ENCODE results near the gene OR10G8. TPM values are rescaled to one million over a fixed set of nuclear protein-coding genes. Genes with fewer than 3 reads are reported as not detected.
"Not testable (repeated sequence)": the region's sequence is repeated elsewhere in the genome, so short reads cannot be mapped to it uniquely, and the experiment has no call there.

Gene OR10G8, protein sequence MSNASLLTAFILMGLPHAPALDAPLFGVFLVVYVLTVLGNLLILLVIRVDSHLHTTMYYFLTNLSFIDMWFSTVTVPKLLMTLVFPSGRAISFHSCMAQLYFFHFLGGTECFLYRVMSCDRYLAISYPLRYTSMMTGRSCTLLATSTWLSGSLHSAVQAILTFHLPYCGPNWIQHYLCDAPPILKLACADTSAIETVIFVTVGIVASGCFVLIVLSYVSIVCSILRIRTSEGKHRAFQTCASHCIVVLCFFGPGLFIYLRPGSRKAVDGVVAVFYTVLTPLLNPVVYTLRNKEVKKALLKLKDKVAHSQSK
- total RNA-seq (not detected), polyA plus RNA-seq (not detected)
- long read RNA-seq, donor 1, result 0 reads
- long read RNA-seq, donor 2, result 0 reads
- long read RNA-seq, donor 3, result 0 reads
- long read RNA-seq, donor 4, result 0 reads

GRCh38 chr11:124026498-124026897 lies at the start of gene OR10G8:
TSS of gene OR10G8 (plus strand) at chr11:124026798. CDS start at chr11:124029623, 2,825 bp downstream.
- intact Hi-C loops (cut with DNase I), result no loop called here
- 84% methylated on average over 2 of the region's 2 CpGs for WGBS
- H3K27me3 ChIP-seq (ENCODE audit: control insufficient read depth, insufficient read depth), result no peaks in the 10 kb centered on the region
- no peaks in the 10 kb centered on the region for H3K9me3 ChIP-seq (ENCODE audit: control insufficient read depth, low read length)
- no peak within 1 kb of the TSS for H3K27ac ChIP-seq (ENCODE audit: low read length)
- no peak within 1 kb of the TSS for H3K4me3 ChIP-seq (ENCODE audit: low read length)
- DNase-seq (no peak), ATAC-seq (no peak)
- no peaks in the 10 kb centered on the region for H3K4me1 ChIP-seq (ENCODE audit: control insufficient read depth, insufficient read depth, low read length)

DNA sequence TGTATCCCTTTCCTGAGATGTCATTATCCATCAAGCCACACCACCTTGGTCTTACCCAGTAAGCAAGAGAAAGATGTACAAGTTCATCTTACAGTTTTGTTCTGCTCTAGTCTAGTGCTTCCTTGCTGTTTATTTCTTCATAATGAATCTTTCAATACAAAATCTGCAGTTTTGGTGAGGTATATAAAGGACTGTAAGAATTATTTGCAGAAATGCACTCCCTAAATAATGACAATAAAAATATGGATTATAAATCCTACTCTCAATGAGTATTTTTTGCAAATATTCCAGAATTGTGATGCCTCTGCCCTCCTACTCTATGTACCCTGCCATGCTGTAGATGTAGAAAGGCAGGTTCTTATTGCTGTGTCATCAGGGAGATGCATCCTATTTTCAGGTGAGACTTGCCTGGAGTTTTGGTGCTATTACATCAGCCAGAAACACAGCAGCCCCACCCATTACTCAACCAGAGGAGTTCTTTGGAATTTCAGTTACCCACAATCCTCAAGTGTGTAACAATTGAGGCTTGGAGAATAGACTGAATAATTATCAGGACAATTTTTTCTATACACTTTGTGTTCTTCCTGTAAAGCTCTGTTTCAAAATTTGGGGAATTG lies 48.8 kb upstream of the OR10G8 start, which contains the start of gene OR10S1:
OR10S1 (minus strand) TSS at position 51 of the 617 bp plus-strand sequence. CDS start 117 bp downstream, outside the sequence.
- no peaks in the 10 kb centered on the region for H3K9me3 ChIP-seq (ENCODE audit: control insufficient read depth, low read length)
- H3K4me3 ChIP-seq (ENCODE audit: low read length), result no peak within 1 kb of the TSS
- ATAC-seq (no peak), DNase-seq (no peak)
- no peaks in the 10 kb centered on the region for H3K27me3 ChIP-seq (ENCODE audit: control insufficient read depth, insufficient read depth)
- no peak within 1 kb of the TSS for H3K27ac ChIP-seq (ENCODE audit: low read length)
- intact Hi-C loops (cut with DNase I), result no loop called here
- H3K4me1 ChIP-seq (ENCODE audit: control insufficient read depth, insufficient read depth, low read length), result no peaks in the 10 kb centered on the region

DNA sequence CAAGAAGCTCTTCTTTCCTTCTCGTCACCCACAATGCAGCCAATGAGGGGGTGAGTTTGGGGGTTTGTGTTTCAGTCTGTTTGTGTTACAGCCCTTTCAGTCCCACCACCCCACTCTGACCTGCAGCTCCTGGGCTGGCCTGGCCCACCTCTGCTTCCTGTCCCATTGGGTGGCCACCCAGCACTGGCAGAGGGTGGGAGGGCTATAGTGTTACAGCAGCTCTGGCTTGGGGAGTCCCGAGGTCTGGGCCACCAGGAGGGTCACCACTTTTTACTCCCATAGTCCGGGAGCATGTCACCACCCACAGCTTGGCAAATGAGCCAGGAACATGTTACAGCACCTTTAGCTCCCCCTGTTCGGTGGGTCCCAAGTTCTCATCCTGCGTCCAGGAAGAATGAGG lies 47.3 kb upstream of the OR10G8 start:
- DNase-seq (no peak), ATAC-seq (no peak)
- H3K27me3 ChIP-seq (ENCODE audit: control insufficient read depth, insufficient read depth), result no peaks in the 10 kb centered on the region
- no peaks in the 10 kb centered on the region for H3K4me1 ChIP-seq (ENCODE audit: control insufficient read depth, insufficient read depth, low read length)
- H3K9me3 ChIP-seq (ENCODE audit: control insufficient read depth, low read length), result no peaks in the 10 kb centered on the region
- WGBS, result 85% methylated on average over 5 of the region's 5 CpGs
- intact Hi-C loops (cut with DNase I), result no loop called here
- no peak overlapping the region for H3K4me3 ChIP-seq (ENCODE audit: low read length)
- H3K27ac ChIP-seq (ENCODE audit: low read length), result no peak overlapping the region

GRCh38 chr11:123995119-123995518 lies 31.5 kb upstream of the OR10G8 start, which contains the start of gene OR10G6:
TSS of gene OR10G6 (minus strand) at chr11:123995161. CDS start at chr11:123995161, 0 bp downstream.
- intact Hi-C loops (cut with DNase I), result no loop called here
- ATAC-seq (no peak), DNase-seq (no peak)
- Histone ChIP-seq H3K4me1 (ENCODE audit: control insufficient read depth, insufficient read depth, low read length) (no peaks in the 10 kb centered on the region), H3K27ac (ENCODE audit: low read length) (no peak within 1 kb of the TSS), H3K27me3 (ENCODE audit: control insufficient read depth, insufficient read depth) (no peaks in the 10 kb centered on the region), H3K9me3 (ENCODE audit: control insufficient read depth, low read length) (no peaks in the 10 kb centered on the region), H3K4me3 (ENCODE audit: low read length) (no peak within 1 kb of the TSS)
- WGBS, result 61% methylated on average over 1 of the region's 1 CpG

- intact Hi-C loops (cut with DNase I), result no loop called here
- Histone ChIP-seq H3K27ac (ENCODE audit: low read length) (no peak within 1 kb of the TSS), H3K27me3 (ENCODE audit: control insufficient read depth, insufficient read depth) (no peaks in the 10 kb centered on the region), H3K9me3 (ENCODE audit: control insufficient read depth, low read length) (no peaks in the 10 kb centered on the region), H3K4me1 (ENCODE audit: control insufficient read depth, insufficient read depth, low read length) (no peaks in the 10 kb centered on the region), H3K4me3 (ENCODE audit: low read length) (no peak within 1 kb of the TSS)
- 80% methylated on average over 2 of the region's 2 CpGs for WGBS
- ATAC-seq (no peak), DNase-seq (no peak)
These were observed 13.9 kb upstream of the OR10G8 start, which contains the start of gene OR10G4 for GRCh38 chr11:124012697-124013096. TSS of gene OR10G4 (plus strand) at chr11:124012997. CDS start at chr11:124015575, 2,578 bp downstream.

GRCh38 chr11:124015837-124016236 lies 10.8 kb upstream of the OR10G8 start:
- H3K27ac ChIP-seq (ENCODE audit: low read length); H3K4me1 ChIP-seq (ENCODE audit: control insufficient read depth, insufficient read depth, low read length); H3K4me3 ChIP-seq (ENCODE audit: low read length); H3K27me3 ChIP-seq (ENCODE audit: control insufficient read depth, insufficient read depth); intact Hi-C loops (cut with DNase I); H3K9me3 ChIP-seq (ENCODE audit: control insufficient read depth, low read length); DNase-seq: not testable (repeated sequence)
- peak in 1 of 2 donors; percentile 14 for ATAC-seq
- whole genome bisulfite sequencing, result 88% methylated on average over 7 of the region's 9 CpGs

DNA sequence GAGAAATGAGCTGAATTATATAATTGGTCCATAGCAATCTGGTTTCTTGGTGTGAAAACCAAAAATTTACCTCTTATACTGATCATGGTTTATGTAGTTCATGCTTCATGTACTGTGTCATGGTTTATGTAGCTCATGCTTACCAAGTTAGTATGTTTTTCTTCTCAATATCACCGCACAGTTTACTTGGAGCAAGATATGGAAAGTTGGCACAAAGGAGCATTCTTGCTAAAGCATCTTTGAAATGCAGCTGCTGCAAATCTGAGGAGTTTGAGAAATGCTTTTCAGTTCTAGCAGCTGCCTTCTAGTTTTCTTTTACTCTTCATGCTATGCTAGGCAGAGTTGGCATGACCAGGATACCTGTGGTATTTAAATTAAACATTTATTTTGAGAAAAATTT lies 10.1 kb downstream of the OR10G8 start:
- H3K4me3 ChIP-seq (ENCODE audit: low read length), result no peak overlapping the region
- 52% methylated on average over 1 of the region's 1 CpG for WGBS
- no peaks in the 10 kb centered on the region for H3K4me1 ChIP-seq (ENCODE audit: control insufficient read depth, insufficient read depth, low read length)
- no peaks in the 10 kb centered on the region for H3K9me3 ChIP-seq (ENCODE audit: control insufficient read depth, low read length)
- no peak overlapping the region for H3K27ac ChIP-seq (ENCODE audit: low read length)
- DNase-seq (no peak), ATAC-seq (no peak)
- intact Hi-C loops (cut with DNase I), result no loop called here
- H3K27me3 ChIP-seq (ENCODE audit: control insufficient read depth, insufficient read depth), result no peaks in the 10 kb centered on the region

DNA sequence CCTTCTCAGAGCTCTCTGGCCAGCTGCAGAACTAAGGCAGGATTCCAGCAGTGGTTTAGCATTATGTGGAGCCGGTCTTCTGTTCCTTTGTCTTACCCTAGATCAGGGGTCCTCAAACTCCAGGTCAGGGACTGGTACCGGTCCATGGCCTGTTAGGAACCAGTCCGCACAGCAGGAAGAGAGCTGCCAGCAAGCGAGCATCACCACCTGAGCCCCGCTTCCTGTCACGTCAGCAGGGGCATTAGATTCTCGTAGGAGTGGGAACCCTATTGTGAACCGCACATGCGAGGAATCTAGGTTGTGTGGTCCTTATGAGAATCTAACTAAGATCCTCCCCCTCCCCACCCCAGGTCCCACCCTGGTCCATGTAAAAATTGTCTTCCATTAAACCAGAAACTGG lies 13.0 kb downstream of the OR10G8 start:
- no peak overlapping the region for H3K27ac ChIP-seq (ENCODE audit: low read length)
- H3K9me3 ChIP-seq (ENCODE audit: control insufficient read depth, low read length), result no peaks in the 10 kb centered on the region
- H3K4me3 ChIP-seq (ENCODE audit: low read length), result no peak overlapping the region
- WGBS, result 83% methylated on average over 9 of the region's 9 CpGs
- ATAC-seq, result no peak
- intact Hi-C loops (cut with DNase I), result no loop called here
- no peaks in the 10 kb centered on the region for H3K27me3 ChIP-seq (ENCODE audit: control insufficient read depth, insufficient read depth)
- H3K4me1 ChIP-seq (ENCODE audit: control insufficient read depth, insufficient read depth, low read length), result no peaks in the 10 kb centered on the region
- no peak for DNase-seq

- no peak for DNase-seq
These were observed 14.7 kb downstream of the OR10G8 start, which contains the start of gene OR10G7 for GRCh38 chr11:124041254-124041653. TSS of gene OR10G7 (minus strand) at chr11:124041325. CDS start at chr11:124039001, 2,324 bp downstream.

GRCh38 chr11:124043420-124043819 lies 16.8 kb downstream of the OR10G8 start:
- intact Hi-C loops (cut with DNase I), result no loop called here
- no peak overlapping the region for H3K27ac ChIP-seq (ENCODE audit: low read length)
- WGBS, result 84% methylated on average over 4 of the region's 4 CpGs
- DNase-seq (no peak), ATAC-seq (no peak)
- no peaks in the 10 kb centered on the region for H3K27me3 ChIP-seq (ENCODE audit: control insufficient read depth, insufficient read depth)
- no peak overlapping the region for H3K4me3 ChIP-seq (ENCODE audit: low read length)
- no peaks in the 10 kb centered on the region for H3K9me3 ChIP-seq (ENCODE audit: control insufficient read depth, low read length)
- H3K4me1 ChIP-seq (ENCODE audit: control insufficient read depth, insufficient read depth, low read length), result no peaks in the 10 kb centered on the region

More at GRCh38 chr11:124041254-124041653, 14.7 kb downstream of the OR10G8 start, which contains the start of gene OR10G7:
- H3K9me3 ChIP-seq (ENCODE audit: control insufficient read depth, low read length), result no peaks in the 10 kb centered on the region
- 15% methylated on average over 1 of the region's 1 CpG for WGBS
- no peaks in the 10 kb centered on the region for H3K4me1 ChIP-seq (ENCODE audit: control insufficient read depth, insufficient read depth, low read length)
- intact Hi-C loops (cut with DNase I), result no loop called here
- H3K27ac ChIP-seq (ENCODE audit: low read length), result no peak within 1 kb of the TSS
- H3K27me3 ChIP-seq (ENCODE audit: control insufficient read depth, insufficient read depth), result no peaks in the 10 kb centered on the region
- ATAC-seq, result no peak
- H3K4me3 ChIP-seq (ENCODE audit: low read length), result no peak within 1 kb of the TSS

DNA sequence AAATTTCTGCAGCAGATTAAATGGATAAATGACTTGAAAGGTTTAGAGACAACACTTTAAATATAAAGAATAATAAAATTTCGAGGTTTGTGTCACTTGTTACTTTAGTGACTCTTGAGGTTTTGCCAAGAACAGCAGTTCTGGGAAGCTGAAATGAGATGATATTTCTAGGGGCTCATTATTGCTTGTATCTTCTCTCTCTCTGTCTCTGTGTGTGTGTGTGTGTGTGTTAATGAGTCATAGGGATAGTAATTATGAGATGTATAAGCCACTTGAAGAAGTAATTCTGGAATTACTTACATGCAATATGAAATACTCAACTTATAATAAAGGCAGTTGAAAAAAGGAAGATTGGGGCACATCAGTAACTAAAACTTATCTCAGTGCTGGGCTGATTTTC lies 24.1 kb downstream of the OR10G8 start:
- Histone ChIP-seq H3K4me3 (ENCODE audit: low read length) (no peak overlapping the region), H3K9me3 (ENCODE audit: control insufficient read depth, low read length) (no peaks in the 10 kb centered on the region), H3K4me1 (ENCODE audit: control insufficient read depth, insufficient read depth, low read length) (no peaks in the 10 kb centered on the region), H3K27ac (ENCODE audit: low read length) (no peak overlapping the region), H3K27me3 (ENCODE audit: control insufficient read depth, insufficient read depth) (no peaks in the 10 kb centered on the region)
- intact Hi-C loops (cut with DNase I), result no loop called here
- 52% methylated on average over 1 of the region's 1 CpG for WGBS
- ATAC-seq (no peak), DNase-seq (no peak)
